KMS-11 (cell line): Measurements from ENCODE around the gene TRPM8.
"Not testable (repeated sequence)": the region's sequence is repeated elsewhere in the genome, so short reads cannot be mapped to it uniquely, and the experiment has no call there.

Experiments used
- H2AFZ ChIP-seq: fragments of 200-600 bp; sonication (generic); 2 replicates; pipeline ENCODE4 v1.6.1; 2016; ENCODE audit warnings: antibody characterized with exemption, mixed run types, low read depth
- H3K27ac ChIP-seq: fragments of 200-600 bp; sonication (generic); 2 replicates; pipeline ENCODE4 v1.6.1; 2016; ENCODE audit warnings: mild to moderate bottlenecking, mixed run types
- H3K27me3 ChIP-seq: fragments of 200-600 bp; sonication (generic); 2 replicates; pipeline ENCODE4 v1.6.1; 2017; ENCODE audit warnings: mild to moderate bottlenecking, low read depth, mixed run types, moderate library complexity; ENCODE audit not compliant: insufficient read depth
- H3K36me3 ChIP-seq: fragments of 200-600 bp; sonication (generic); 2 replicates; pipeline ENCODE4 v1.6.1; 2017; ENCODE audit warnings: mild to moderate bottlenecking, mixed run types; ENCODE audit not compliant: insufficient read depth
- H3K4me1 ChIP-seq: fragments of 200-600 bp; sonication (generic); 2 replicates; pipeline ENCODE4 v1.6.1; 2016; ENCODE audit warnings: mild to moderate bottlenecking, low read depth, mixed run types; ENCODE audit not compliant: poor library complexity, severe bottlenecking
- H3K4me2 ChIP-seq: fragments of 200-600 bp; sonication (generic); 2 replicates; pipeline ENCODE4 v1.7.0; 2016; ENCODE audit warnings: mild to moderate bottlenecking, mixed run types
- H3K4me3 ChIP-seq: fragments of 200-600 bp; sonication (generic); IDR thresholded peaks from 2 replicates; pipeline ENCODE4 v1.6.1; 2017; ENCODE audit warnings: low read depth, low read length, mixed read lengths; ENCODE audit not compliant: insufficient read depth
- H3K79me2 ChIP-seq: fragments of 200-600 bp; sonication (generic); 2 replicates; pipeline ENCODE4 v1.6.1; 2016; ENCODE audit warnings: low read depth, mixed run types; ENCODE audit not compliant: insufficient read depth
- H3K9ac ChIP-seq: fragments of 200-600 bp; sonication (generic); 2 replicates; pipeline ENCODE4 v1.6.1; 2016; ENCODE audit warnings: mild to moderate bottlenecking, mixed run types
- H4K20me1 ChIP-seq: fragments of 200-600 bp; sonication (generic); 2 replicates; pipeline ENCODE4 v1.6.1; 2016; ENCODE audit warnings: mild to moderate bottlenecking, mixed run types; ENCODE audit not compliant: insufficient read depth
- CTCF ChIP-seq: fragments of 200-600 bp; sonication (generic); conservative IDR thresholded peaks from 2 replicates; pipeline ENCODE4 v1.6.1; 2017; ENCODE audit warnings: low read depth, mild to moderate bottlenecking, antibody characterized with exemption, low read length, moderate library complexity, mixed read lengths

Gene TRPM8

DNA sequence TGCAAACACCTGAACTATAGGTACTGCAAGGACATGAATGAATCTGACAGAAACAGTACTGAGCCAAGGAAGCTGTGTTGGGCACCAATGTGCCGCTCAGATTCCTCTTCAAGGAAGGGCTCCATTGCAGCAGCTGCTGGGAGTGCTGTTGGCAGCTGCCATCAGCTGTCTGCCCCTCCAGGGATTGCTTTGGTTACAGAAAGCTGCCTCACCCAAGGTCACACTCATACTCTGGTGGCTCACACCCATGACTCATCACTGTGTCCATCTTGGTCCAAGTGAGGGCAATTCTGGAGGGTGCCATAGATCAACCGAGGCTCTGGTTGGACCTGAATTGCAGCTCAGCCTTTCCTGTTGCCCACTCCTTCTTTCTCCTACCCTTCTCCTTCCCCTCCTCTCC is 24.4 kb upstream of the TRPM8 start:
- Histone ChIP-seq H3K4me2 (no peak overlapping the region), H3K4me3 (no peak overlapping the region), H3K4me1 (no peaks in the 10 kb centered on the region), H3K27me3 (no peaks in the 10 kb centered on the region), H2AFZ (no peak overlapping the region), H3K27ac (no peak overlapping the region), H3K36me3 (no peaks in the 10 kb centered on the region), H4K20me1 (no peaks in the 10 kb centered on the region), H3K9ac (no peak overlapping the region), H3K79me2 (no peaks in the 10 kb centered on the region)
- TF ChIP-seq CTCF, result no peak

GRCh38 chr2:233896253-233896652 is 20.9 kb upstream of the TRPM8 start:
- H2AFZ ChIP-seq, H3K4me2 ChIP-seq, H3K27ac ChIP-seq, H3K36me3 ChIP-seq, H3K27me3 ChIP-seq, H3K4me3 ChIP-seq, H3K9ac ChIP-seq, H3K4me1 ChIP-seq, H3K79me2 ChIP-seq, H4K20me1 ChIP-seq: not testable (repeated sequence)

GRCh38 chr2:233901367-233901766 is 15.8 kb upstream of the TRPM8 start:
- no peak for TF ChIP-seq CTCF
- Histone ChIP-seq H3K27me3 (no peaks in the 10 kb centered on the region), H3K9ac (no peak overlapping the region), H3K4me3 (no peak overlapping the region), H2AFZ (no peak overlapping the region), H3K4me2 (no peak overlapping the region), H3K27ac (no peak overlapping the region), H3K79me2 (no peaks in the 10 kb centered on the region), H4K20me1 (no peaks in the 10 kb centered on the region), H3K4me1 (no peaks in the 10 kb centered on the region), H3K36me3 (no peaks in the 10 kb centered on the region)

GRCh38 chr2:233901884-233902283 is 15.3 kb upstream of the TRPM8 start:
- H3K27ac ChIP-seq, result no peak overlapping the region
- H3K4me2 ChIP-seq, result no peak overlapping the region
- H3K4me1 ChIP-seq, result no peaks in the 10 kb centered on the region
- H3K4me3 ChIP-seq, result no peak overlapping the region
- no peak for TF ChIP-seq CTCF
- H3K79me2 ChIP-seq, result no peaks in the 10 kb centered on the region
- no peaks in the 10 kb centered on the region for H3K36me3 ChIP-seq
- H4K20me1 ChIP-seq, result no peaks in the 10 kb centered on the region
- H3K9ac ChIP-seq, result no peak overlapping the region
- H3K27me3 ChIP-seq, result no peaks in the 10 kb centered on the region
- H2AFZ ChIP-seq, result no peak overlapping the region

DNA sequence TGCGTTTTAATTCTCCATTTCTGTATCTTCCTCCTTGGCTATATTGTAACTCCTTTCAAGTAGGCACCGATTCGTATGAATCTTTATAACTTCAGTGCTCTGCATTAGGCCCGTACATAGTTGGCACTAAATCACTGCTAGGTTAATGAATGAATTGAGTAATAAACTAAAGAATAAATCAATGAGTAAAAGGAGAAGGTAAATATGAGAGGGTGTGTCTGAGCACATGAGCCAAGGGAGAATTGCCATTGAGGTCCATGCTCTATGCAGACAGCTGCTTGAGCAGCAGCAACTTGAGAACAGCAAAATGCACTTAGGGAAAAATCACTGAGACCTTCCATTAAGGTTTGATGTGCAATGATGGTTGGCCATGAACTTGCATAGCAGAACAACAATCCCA is 11.2 kb upstream of the TRPM8 start:
- no peaks in the 10 kb centered on the region for H3K27me3 ChIP-seq
- H3K4me3 ChIP-seq, result no peak overlapping the region
- no peak overlapping the region for H3K9ac ChIP-seq
- peaks cover 6% of the 10 kb centered on the region for H3K4me1 ChIP-seq
- TF ChIP-seq CTCF, result no peak
- no peak overlapping the region for H3K4me2 ChIP-seq
- no peaks in the 10 kb centered on the region for H4K20me1 ChIP-seq
- no peak overlapping the region for H2AFZ ChIP-seq
- H3K27ac ChIP-seq, result no peak overlapping the region
- H3K36me3 ChIP-seq, result no peaks in the 10 kb centered on the region
- H3K79me2 ChIP-seq, result no peaks in the 10 kb centered on the region
